CD4-positive, alpha-beta T cell treated with Interferon alpha-2 for 1 hour (primary cell): ENCODE data around the gene HLA-DQB1.
"Not testable (repeated sequence)": the region's sequence is repeated elsewhere in the genome, so short reads cannot be mapped to it uniquely, and the experiment has no call there.

Experiments used
- DNase-seq, 2 donors: peaks; one replicate each; pipeline ENCODE4 v3.0.0-alpha.2; 2020 to 2022

HLA-DQB1 gene

DNA sequence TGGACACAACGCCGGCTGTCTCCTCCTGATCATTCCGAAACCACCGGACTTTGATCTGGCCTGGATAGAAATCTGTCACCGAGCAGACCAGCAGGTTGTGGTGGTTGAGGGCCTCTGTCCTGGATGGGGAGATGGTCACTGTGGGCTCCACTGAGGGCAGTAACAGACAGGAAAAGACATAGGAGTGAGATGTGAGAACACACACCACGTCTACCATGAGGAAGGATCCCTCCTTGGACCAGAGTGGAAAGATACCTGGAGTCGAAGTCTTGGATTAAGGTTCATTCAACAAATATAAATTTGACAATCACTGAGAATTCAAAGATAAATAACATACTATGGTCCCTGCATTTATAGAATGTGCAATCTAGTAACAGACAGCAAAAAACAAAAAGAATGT, 4.4 kb downstream of the HLA-DQB1 start:
- no peak for DNase-seq

DNA sequence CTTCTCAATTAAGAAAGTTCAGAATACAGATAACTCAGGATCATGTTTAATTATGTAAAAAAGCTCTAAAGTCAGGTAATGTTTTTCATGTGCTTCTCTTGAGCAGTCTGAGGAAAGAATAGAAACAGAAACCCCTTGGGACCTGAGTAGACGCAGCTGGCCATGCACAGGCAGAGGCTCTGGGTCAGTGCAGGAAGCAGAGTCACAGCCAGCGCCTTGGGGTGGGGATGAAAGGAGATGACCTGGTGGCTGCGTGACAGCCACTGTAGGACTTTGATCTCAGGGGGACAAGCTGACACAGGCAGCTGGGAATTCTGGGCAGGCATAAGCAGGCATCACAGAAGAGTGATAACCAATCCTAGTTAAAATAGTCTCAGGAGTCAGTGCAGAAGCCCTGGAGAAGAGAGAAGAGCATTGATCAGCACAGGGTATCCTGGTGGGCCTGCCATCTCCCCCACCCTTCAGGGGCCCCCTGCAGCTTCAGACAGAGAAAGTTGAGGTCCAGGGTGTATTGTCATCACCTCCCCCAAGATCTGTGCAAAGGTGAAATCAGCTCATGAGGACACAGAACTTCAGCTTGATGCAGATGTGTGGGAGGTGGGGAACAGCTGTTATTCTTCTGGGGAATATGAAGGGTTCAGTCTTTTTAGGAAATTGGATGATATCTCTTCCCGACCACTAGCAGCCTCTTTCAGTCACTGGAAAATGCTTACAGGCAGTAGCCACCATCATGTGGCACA, 6.4 kb downstream of the HLA-DQB1 start:
- DNase-seq = no peak

DNA sequence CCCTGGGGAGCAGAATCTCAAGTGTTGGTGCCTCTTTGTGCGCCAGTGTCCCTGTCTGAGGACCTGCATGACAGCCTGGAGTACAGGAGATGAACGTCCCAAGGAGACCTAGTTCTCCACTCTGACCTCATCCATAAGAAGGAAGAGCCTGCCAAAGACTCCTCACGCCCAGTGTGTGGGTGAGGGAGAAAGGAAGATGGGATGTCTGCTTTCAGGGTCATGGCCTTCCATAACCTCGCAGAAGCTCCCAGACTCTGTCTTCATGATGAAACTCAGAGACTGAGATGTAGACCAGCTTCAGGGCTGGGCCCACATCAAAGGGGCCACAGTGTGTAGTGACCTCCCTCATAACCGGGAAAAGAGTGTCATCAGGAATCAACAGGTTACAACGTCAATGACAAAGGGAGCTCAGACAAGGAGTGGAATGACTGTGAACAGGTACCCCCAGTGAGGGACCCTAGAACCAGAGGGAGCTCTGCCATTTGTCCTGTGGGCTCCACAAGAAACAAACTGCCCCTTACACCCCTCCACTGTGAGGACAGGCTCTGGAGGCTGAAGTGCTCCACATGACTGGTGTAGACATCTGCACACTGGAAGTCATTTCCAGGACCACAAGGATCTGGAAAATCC, 8.1 kb downstream of the HLA-DQB1 start:
- DNase-seq = no peak

DNA sequence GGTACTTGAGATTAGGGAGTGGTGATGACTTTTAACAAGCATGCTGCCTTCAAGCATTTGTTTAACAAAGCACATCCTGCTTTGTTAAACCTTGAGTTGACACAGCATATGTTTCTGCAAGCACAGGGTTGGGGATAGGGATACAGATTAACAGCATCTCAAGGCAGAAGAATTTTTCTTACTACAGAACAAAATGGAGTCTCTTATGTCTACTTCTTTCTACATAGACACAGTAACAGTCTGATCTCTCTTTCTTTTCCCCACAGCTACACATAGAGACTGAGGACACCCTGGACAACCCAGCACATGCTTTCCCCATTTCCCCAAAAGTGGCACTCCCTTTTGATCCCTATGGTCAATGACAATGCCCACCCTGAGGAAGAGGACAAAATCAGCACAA, 8.6 kb downstream of the HLA-DQB1 start:
- not testable (repeated sequence) for DNase-seq

DNA sequence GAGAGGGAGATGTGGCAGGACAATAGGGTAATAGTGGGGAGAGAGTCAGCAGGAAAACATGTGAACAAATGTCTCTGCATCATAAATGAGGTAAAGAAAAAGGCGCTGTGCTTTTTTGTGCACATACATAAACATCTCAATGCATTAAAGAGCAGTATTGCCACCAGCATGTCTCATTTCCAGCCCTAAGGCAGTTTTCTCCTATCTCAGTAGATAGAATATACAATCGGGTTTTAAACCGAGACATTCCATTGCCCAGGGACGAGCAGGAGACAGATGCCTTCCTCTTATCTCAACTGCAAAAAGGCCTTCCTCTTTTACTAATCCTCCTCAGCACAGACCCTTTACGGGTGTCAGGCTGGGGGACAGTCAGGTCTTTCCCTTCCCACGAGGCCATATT, 9.1 kb downstream of the HLA-DQB1 start:
- not testable (repeated sequence) for DNase-seq

DNA sequence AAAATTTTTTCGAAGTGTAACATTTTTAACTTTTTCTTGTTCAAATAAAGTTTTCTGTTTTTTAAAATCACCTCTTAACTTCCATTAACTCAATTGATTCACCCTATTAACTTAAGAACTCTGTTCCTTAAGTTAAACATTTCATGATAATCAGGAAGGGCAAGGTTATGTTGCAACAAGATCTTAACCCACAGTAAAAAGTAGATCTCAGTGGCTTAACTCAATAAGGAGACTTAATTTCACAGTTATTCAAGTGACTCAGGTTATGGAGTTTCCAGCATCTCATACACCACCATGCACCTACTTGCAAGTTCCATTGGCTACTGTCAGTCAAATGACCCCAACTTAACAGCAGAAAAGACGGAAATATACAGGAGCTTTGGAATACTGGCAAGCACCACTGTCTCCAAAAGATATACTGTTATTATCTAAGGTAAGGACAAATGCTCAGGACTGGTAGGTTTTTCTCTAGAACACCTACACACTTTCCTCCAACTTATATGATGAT, 11.2 kb downstream of the HLA-DQB1 start:
- DNase-seq = no peak

DNA sequence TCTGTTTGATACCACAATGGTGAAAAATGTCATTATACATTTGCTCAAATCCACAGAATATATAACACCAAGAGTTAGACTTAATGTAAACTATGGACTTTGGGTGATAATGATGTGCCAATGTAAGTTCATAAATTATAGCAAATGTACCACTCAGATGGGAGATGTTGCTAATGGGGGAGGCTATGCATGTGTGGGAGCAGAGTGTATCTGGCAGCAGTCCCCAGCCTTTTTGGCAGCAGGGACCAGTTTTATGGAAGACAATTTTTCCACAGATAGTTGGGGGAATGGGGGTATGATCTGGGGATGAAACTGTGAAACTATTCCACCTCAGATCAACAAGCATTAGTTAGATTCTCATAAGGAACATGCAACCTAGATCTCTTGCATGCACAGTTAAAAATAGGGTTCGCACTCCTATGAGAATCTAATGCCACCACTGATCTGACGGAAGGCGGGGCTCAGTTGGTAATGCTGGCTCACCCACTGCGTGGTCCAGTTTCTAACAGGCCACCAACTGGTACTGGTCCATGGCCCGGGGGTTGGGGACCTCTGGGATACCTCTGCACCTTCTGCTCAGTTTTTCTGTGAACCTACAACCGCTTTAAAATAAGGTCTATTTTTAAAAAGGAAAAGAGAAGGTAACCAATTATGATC, 21.3 kb downstream of the HLA-DQB1 start:
- DNase-seq = no peak

DNA sequence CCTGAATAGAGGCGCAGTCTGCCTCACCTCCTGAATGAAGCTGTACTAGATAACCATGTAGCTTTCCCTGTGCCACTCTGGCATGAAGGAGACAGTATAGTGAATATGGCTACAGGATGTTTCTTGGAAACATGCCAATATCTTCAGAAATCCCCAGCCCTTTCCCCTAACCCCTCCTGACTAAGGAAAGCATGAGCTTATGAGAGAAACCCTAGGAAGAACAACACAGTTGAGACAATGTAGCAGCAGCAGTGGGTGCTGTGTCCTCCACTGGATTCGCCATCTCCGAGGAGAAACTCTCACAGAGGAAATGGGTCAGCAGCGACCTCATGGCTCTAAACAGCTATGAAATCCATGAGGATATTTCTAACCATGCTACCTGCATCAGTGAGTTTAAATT, 22.6 kb downstream of the HLA-DQB1 start:
- DNase-seq = no peak

DNA sequence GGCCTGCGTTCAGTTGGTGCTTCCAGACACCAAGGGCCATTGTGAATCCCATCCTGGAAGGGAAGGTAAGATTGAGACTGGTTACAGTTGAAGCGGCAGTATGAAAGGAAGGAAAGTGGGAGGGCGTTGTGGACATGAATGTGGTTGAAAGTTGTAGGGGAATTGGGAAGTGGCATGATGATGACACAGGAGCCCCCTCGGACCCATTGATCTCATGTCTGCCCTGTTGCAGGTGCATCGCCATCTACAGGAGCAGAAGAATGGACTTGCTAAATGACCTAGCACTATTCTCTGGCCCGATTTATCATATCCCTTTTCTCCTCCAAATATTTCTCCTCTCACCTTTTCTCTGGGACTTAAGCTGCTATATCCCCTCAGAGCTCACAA, 23.7 kb downstream of the HLA-DQB1 start:
- no peak for DNase-seq

DNA sequence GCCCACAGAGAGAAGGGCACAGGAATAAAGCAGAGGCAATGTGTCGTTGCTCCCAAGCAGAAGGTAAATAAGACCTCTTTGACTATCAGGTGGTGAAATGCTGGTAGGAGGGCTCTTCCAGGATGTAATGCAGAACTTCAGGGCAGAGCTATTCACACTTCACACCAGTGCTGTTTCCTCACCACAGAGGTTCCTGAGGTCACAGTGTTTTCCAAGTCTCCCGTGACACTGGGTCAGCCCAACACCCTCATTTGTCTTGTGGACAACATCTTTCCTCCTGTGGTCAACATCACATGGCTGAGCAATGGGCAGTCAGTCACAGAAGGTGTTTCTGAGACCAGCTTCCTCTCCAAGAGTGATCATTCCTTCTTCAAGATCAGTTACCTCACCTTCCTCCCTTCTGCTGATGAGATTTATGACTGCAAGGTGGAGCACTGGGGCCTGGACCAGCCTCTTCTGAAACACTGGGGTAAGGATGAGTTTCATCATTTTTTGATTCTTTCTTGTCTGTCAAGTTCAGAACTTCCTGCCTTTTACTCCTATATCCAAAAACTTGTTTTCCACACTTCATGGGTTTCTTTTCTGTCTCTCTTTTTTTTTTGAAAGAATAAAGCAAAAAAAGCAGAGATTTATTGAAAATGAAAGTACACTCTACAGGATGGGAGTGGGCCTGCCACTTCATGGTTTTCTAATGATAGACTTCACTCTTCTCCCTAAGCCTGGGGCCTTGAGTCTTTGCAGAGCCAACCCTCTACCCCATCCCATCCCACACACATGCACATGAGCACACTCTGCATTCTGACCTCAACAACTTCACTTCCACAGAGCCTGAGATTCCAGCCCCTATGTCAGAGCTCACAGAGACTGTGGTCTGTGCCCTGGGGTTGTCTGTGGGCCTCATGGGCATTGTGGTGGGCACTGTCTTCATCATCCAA, 24.4 kb downstream of the HLA-DQB1 start:
- peak; percentile 35 to 45 for DNase-seq

DNA sequence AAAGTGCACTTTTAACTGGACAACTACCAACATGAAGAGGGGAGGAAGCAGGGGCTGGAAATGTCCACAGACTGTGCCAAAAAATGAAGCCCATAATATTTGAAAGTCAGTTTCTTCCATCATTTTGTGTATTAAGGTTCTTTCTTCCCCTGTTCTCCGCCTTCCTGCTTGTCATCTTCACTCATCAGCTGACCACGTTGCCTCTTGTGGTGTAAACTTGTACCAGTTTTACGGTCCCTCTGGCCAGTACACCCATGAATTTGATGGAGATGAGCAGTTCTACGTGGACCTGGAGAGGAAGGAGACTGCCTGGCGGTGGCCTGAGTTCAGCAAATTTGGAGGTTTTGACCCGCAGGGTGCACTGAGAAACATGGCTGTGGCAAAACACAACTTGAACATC, 25.3 kb downstream of the HLA-DQB1 start:
- DNase-seq = no peak

DNA sequence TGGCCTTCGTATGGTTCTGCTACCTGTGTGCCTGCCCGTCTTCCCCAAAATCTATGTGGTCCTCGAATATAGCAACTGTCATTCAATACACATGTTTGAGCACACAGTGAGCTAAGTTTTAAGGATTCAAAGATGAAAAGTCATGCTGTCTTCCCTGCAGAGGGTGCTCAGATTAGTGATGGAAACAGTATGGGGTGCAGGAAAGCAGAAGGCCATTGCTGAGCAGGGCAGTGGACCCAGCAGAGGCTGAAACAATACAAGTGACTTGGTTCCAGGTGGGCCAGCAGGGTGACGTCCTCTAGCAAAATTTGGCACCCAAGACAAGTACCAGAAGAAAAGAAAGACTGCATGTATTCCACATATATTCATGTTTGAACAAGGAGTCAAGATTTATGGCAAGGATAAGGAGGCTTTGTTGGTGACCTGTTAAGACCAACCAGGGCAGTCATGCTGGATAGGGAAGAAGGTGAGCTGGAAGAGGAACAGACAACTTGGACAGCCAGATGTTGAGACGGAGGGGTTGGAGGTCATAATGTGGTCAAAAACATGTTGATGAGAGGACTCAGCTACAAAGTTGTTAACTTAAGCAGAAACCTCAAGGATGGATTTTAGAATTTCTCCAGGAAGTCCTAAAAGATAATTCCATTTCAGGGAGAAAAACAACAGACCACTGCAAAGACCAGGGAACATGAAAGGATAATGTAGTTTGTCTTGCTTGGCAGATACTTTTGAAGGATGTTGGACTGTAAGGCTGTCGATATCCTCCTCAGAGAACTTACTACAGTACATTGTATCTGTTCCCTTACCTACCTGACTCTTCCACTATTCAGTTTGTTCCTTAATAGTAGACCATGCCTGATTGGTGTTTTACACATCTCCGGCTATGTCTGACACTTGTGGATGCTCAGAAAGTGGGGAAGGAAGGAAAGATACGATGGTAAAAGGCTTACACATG, 26.7 kb downstream of the HLA-DQB1 start:
- DNase-seq = no peak

DNA sequence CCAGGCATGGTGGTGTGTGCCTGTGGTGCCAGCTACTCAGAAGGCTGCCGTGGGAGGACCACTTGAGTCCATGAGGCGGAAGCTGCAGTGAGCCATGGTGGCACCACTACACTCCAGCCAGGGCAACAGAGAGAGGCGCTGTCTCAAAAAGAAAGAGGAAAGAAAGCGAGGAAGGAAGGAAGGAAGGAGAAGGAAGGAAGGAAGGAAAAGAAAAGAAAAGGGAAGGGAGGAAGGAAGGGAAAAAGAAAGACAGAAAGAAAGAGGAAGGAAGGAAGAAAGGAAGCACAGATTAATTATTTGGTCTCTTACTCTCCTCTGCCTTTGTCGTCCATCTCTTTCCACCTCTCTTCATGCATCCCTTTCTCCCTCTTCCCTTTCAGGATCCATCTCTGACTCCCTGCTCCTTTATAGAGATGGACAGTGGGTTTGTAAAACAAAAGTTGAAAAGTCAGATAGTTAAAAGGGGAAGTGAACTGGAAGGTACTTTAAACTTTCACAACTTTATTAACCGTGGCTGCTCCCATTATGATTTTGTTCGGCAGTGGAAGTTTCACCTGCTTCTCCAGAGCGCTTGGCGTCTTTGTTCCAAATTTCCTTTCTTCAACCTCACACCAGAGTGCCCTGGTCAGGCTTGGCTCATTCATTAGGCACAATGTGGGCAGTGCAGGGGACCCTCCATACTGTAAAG, 27.8 kb downstream of the HLA-DQB1 start:
- no peak for DNase-seq

DNA sequence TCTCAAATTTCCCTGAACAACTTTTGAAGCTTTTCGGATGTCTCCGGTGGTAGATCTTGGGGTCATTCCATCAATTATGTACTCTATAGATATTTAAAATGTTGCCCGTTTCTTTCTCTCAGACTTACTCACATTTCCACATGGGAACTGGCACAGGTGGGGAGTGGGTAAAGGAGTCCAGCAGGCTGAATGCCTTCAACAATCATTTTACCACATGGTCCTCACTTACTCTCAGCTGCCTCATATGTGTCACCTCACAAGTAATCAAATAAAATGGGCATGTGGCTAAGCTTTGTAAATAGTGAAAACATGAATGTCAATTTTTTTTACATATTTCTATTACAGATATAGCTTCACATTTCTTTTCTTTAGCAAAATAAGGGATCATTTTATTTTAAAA, 28.6 kb downstream of the HLA-DQB1 start:
- DNase-seq = no peak

DNA sequence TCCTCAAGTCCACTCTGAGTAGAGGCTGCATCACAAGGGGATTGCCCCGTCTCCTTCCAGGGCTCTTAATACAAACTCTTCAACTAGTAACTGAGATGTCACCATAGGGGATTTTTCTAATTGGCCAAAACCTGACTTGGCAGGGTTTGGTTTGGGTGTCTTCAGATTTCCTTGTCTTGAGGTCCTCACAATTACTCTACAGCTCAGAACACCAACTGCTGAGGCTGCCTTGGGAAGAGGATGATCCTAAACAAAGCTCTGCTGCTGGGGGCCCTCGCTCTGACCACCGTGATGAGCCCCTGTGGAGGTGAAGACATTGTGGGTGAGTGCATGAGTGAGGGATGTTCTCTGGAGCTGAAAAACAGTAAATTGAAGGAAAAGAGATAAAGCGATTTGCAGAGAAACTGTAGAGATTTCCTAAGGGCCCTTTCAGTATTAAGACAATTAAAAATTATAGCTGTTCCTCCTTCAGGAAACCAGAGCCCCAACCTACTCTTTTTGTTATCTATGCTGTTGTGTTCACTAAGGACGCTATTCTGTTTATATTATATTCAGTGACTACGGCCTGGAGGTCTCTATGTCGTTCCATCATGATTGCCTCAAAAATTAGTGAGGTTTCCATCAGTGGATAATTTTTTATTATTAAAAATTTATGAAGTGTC, 29.1 kb downstream of the HLA-DQB1 start, which contains the start of gene HLA-DQA1:
Gene HLA-DQA1, plus strand, starts transcription at position 188 of the 662 bp plus-strand sequence. Its CDS starts 53 bp downstream, at position 241.
- peak; percentile 75 to 80 for DNase-seq

DNA sequence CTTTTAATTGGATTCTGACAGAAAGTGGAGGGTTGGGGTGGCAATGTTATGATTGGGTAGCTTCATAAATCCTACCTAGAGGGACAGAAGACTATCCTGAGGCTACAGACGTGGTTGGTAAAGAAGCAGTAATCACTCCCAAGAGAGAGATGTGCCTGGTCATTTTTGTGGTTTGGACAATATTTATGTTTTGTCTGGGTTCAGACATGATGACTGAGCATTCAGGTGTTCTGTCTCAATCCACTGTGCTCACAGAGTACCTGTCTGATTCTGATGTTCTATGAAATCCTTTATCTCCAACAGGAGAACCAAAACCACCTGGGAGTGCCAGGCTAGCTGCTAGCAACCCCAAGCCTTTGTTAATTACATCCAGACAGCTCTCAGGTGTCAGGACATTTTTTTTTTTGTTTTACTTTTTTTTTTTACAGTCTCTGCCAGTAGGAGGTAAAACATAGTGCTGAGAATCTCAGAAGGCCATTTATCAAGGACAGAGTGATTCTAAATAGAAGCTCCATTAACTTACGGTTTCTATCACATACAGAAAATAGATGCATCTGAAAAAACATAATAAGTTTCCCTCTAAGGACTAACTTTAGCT, 30.8 kb downstream of the HLA-DQB1 start:
- no peak for DNase-seq

DNA sequence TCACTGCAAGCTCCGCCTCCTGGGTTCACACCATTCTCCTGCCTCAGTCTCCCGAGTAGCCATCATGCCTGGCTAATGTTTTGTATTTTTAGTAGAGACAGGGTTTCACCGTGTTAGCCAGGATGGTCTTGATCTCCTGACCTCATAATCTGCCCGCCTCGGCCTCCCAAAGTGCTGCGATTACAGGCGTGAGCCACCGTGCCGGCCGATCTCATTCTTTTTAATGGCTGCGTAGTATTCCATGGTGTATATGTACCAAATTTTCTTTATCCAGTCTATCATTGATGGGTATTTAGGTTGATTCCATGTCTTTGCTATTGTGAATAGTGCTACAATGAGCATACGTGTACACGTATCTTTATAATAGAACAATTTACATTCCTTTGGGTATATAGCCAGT, 36.7 kb downstream of the HLA-DQB1 start:
- DNase-seq = not testable (repeated sequence)

DNA sequence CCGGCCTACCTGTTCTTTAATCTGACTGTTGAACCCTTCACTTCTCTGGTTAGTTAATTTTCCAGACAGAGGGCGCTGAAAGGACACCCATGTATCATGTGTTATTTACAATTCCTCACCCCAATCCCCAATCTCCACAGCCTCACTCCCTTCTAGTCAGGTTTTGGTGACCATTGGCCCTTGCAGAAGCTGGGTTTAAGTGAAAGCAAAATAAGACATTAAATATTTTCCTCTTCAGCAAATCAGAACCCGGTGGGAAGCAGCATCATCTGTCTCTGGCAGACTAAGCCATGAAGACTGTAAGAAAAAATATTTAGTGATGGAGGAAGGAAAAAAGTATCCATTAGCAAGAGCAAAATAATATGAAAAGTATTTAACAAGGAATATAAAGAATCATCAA, 38.6 kb downstream of the HLA-DQB1 start:
- DNase-seq = peak; percentile 53 to 67

DNA sequence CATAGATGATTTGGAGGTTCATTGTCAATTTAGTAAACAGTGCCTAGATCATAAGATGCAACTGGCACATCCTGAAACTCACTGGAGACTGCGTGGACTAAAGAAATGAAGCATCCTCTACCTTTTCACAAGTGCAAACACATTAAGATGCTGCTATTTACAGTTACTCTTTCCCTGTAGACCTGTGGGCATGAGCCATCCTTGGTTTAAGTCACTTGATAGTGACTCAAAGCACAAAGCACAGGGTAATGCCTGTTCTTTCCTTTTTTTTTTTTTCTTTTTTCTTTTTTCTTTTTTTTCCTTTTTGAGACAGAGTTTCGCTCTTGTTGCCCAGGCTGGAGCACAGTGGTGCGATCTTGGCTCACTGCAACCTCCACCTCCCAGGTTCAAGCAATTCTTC, 39.2 kb downstream of the HLA-DQB1 start:
- no peak for DNase-seq

DNA sequence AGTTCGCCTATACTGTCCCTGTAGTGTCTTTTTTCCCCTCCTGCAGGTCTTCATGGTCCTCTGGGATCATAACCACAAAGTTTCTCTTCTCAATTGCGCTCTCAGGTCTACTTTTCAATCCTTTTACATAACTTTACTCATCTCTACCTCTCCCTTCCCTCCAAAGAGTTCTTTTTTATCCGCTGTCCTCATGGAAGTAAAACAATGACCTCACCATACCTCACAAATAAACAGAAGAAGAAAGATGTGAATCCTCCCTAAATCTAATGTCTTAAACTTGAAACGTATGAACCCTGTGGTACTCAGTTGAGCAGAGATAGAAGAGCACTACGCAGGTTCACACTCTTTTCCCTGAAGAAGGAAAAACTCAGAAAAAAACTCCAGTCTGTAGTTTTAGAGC, 41.3 kb downstream of the HLA-DQB1 start:
- DNase-seq = no peak
